Pulmonary artery endothelial cell (primary cell): ENCODE measurements around the gene CRACDL. TPM values are rescaled to one million over a fixed set of nuclear protein-coding genes. Genes with fewer than 3 reads are reported as not detected.

Experiments used
- DNase-seq: peaks from one replicate; pipeline ENCODE4 v3.0.0-alpha.2; 2011; ENCODE audit warnings: low read depth, low spot score
- total RNA-seq: library from RNA; depleted of rRNA; stranded (reverse); fragments of >200 nt; gene quantifications from 2 replicates; pipeline ENCODE4 v1.2.3, GENCODE V29; 2014

Gene CRACDL
- total RNA-seq, 1 donor from 2014 or later = 9.9 TPM

- no peak for DNase-seq
These were observed 131.8 kb downstream of the CRACDL start for GRCh38 chr2:98804265-98804650.

DNA sequence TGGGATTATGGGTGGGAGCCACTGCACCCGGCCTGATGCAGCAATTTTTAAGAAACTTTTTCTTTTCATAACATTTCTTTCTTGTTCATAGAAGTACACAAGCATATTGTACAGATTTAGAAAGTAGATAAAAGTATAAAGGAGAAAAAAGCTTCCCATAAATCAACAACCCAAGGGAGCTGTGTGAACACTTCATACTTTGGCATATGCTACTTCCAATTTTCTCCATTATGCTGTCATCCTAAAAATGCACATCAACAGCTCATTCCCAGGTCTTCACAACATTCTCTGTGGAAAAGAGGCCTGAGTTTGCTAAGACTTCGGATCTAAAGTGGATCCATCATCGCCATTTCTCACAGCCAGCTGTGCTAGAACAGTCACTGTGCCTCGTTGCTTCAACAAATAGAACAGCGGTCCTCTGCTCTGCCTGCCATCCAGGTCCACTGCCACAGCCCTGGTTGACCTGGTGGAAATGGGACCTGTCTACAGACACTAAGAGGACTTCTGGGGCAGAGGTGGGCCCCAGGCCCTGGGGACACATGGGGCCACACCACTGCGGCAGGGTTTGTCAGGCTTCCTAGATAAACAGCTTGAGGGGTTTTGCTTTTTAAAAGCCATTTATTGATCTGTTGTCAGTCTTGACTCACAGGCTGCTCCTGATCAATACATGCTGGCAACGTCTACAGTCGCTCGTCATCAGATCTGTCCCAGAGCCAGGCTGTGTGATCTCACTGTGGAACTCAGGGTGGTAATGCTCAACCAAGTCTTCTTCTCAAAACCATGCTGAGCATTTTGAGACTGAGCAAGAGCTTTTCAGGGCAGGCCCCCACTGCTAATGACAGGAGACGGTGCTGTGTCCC, 132.4 kb downstream of the CRACDL start:
- no peak for DNase-seq

- no peak for DNase-seq
These were observed 133.7 kb downstream of the CRACDL start for GRCh38 chr2:98802344-98802743.

DNA sequence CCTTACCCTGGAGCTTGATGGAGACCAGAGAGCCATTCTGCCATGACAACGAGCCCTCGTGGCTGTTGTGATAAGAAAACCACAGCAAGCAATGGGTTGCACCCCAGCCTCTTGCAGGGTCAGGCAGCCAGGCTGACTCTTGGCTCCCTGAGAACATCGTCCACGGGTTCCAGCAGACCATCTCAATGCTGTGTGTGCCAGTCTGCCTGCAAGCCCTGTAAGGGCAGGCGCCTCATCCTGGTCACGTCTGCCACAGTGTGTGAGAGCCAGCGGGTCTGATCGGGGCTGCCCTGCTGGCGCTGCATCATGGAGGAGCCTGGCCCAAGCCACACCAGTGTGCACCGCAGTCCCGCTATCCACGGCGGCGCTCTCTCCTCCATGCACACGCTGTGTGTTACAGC, 134.1 kb downstream of the CRACDL start:
- DNase-seq = no peak

DNA sequence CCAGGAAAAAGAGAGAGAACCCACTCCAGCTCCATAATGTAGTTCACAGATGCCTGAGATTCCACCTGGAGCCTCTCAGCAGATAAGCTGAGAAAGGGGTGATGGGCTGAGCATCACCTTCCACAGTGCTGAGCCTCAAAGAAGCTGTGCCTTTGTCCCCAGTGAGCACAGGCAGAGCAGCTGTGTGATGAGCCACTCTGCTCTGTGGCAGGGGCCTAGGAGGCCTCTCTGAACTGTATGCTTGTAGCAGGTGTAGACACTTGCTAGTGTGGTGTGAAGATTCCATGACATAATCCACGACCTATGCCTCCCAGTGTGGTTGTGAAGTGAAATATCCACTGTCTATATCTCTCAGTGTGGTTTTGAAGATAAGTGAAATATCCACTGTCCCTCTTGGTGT, 134.7 kb downstream of the CRACDL start:
- DNase-seq = no peak

GRCh38 chr2:98800330-98801064, 135.5 kb downstream of the CRACDL start:
- no peak for DNase-seq

DNA sequence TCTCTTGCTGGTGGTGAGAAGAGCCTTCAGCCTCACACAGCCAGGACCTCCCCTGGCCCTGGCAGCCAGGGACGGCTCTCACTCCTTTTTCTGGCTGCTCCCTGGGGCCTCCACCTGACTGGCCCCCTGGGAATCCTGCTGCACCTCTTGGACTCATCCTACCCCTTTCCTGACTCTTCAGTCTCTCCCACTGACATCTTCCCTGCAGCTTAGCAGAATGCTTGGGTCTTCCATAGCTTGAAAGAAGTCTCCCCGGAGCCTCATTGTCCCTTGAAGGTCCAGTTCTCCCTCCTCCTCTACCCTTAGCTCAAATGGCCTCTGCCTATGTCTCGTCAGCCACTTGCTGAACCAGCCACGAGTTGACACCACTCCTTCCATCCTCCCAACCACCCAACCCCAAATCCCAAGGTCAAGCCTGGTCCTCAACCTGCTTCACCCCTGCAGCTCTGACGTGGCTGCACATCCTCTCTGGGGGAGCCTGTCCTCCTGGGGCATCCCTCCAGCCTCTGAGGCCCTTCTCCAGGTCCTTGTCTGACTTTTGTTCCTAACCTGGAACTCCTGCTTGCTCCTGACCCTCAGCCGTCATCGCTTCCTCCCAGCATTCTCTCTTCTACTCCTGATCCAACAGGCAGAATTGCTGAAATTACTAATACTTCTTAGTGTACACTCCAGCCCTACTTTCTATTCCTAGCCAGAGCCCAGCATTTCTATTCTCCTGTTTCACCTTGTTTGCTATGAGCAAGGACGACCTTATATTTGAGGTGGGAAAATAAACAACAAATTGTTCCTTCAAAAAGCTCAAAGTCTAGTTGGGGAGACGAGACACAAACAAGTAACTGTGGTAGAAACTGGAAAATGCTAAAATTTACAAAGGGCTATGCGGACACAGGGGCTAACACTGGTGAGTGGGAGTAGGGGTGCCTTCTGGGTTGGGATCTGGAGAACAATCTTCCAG, 136.4 kb downstream of the CRACDL start:
- no peak for DNase-seq

GRCh38 chr2:98796775-98797544, 139.1 kb downstream of the CRACDL start:
- no peak for DNase-seq

GRCh38 chr2:98795891-98796676, 139.9 kb downstream of the CRACDL start:
- no peak for DNase-seq

GRCh38 chr2:98793897-98794830, 141.9 kb downstream of the CRACDL start:
- DNase-seq = no peak

DNA sequence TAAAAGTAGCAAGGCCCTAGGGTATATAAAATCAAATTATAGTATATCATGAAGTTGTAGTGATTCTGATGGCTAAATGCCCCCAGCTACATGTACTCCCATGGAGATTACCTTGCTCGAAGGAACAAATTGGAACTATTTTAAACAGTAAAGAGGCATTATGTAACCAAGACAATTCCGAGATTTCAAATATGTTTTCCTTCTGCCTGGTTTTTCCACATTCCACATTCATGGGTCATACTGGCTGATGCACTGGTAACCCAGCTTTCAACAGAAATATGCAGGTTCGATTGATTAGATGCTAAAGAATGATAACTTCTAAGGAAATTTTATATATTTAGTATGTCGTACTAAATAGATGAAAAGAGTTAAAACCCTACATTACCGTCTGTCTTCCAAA, 142.8 kb downstream of the CRACDL start:
- DNase-seq = no peak

- no peak for DNase-seq
These were observed 145.8 kb downstream of the CRACDL start for GRCh38 chr2:98790221-98790620.

DNA sequence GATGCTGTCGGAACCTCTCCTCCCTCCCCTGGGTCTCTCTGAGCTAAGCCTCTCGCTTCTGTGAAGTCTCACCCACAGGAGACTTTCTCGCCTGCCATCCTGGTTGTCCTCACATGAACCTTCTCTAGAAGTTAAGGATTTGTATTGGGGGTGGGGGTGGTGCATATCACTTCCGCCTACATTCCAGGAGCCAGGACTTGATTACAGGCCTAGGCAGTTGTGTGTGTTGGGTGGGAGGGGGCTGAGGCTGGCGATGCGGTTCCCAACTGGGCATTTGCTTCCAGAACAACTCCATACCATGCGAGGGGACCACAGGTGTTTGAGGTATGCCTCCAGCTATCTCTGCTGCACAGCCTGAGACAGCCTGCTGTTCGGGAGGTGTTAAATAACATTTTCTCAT, 148.3 kb downstream of the CRACDL start:
- DNase-seq = no peak

- DNase-seq = no peak
These were observed 149.8 kb downstream of the CRACDL start for GRCh38 chr2:98786179-98786578.

- DNase-seq = no peak
These were observed 153.5 kb downstream of the CRACDL start for GRCh38 chr2:98782570-98782969.

DNA sequence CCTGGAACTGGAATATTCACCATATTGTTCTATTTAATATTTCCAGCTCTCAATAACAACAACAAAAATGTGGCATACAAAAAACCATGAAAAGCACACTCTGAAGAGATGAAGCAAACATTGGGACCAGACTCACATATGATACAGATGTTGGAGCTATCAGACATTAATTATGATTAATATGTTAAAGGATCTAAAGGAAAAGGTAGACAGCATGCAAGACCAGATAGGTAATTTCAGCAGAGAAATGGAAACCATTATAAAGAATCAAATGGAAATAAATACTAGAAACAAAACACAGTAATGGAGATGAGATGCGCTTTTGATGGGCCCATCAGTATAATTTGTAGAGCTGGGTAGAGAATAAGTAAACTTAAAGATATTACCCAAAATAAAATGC, 154.2 kb downstream of the CRACDL start:
- DNase-seq = no peak

DNA sequence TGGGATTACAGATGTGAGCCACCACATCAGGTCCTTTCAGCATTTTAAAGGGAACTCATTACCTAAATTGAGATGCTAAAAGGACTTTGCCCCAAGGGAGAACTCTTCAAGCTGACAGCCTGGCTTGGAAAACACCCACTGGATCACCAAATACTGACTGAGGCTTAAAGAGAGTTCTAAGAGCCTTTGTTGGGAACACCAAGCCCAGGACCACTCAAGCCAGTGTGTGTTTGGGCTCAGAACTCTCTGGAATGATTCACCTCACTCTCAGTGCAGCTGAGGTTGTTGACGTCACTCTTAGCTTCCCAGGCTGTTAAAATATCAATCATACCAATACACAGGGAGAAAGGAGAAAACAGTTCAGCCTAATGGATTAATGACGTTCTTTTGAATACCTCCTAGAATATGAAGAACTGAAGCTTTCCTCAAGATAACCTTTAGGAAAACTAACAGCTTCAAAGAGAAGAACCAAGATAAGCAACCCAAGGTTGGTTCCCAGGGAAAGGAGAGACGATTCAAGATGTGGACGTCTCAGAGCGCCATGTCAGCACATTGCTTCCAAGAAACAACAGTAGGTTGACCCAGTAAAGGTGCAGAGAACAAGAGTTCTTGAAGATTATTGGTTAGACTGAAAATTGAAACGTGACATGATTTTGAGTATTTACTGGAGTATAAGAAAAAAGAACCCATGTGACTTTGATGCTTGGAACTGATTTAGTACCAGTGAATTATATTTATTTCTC, 157.1 kb downstream of the CRACDL start:
- DNase-seq = no peak

DNA sequence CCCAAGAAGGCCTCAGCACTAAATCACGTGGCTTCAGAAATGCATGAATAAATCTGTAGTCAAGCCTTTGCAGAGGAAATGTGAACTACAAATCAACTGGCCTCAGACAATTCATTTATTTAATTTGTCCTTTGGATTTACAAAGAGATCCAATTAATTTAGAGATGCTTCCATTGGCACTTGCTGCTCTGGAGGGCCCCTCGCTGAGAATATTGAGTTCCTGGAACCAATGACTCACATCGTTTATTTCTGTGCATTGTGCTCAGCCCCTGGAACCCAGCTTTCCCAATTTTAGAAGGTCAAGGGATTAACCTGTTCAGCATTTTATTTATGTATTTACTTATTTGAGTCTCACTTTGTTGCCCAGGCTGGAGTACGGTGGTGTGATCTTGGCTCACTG, 157.9 kb downstream of the CRACDL start:
- no peak for DNase-seq
